ENCODE data around the gene DNAH14. TPM values are rescaled to one million over a fixed set of nuclear protein-coding genes. Genes with fewer than 3 reads are reported as not detected.

The DNAH14 gene
- total and polyA plus RNA-seq, 4 donors: 2.7 to 19.8 (median 9.6) TPM

DNA sequence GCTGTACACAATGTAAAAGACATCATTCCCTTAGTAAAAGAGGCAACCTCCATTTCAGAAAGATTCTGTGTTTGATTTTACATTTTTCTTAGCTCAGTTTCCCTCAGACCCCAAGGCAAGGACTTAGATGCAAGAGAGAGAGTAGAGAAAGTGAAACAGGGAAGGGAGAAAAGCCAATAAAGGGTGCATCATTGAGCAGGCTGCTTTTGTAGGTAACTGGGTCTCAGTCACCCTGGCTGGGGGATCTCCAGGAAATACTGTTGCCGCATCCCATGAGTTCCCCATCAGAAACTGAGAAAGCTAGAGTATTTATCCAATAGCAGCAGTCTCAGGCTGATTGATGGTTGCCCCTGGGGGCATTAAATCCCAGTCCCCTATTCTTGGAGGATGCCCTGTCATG is 23.1 kb upstream of the DNAH14 start:
- TF ChIP-seq TAF1 (conservative IDR thresholded peaks at IDR 0.05) (no peak), NR2F2 (IDR thresholded peaks at IDR 0.05) (no peak), FOXA1 (IDR thresholded peaks at IDR 0.05) (no peak), JUND (IDR thresholded peaks at IDR 0.05) (no peak), FOXA2 (IDR thresholded peaks at IDR 0.05) (no peak)
- TF ChIP-seq, protein P1, sequence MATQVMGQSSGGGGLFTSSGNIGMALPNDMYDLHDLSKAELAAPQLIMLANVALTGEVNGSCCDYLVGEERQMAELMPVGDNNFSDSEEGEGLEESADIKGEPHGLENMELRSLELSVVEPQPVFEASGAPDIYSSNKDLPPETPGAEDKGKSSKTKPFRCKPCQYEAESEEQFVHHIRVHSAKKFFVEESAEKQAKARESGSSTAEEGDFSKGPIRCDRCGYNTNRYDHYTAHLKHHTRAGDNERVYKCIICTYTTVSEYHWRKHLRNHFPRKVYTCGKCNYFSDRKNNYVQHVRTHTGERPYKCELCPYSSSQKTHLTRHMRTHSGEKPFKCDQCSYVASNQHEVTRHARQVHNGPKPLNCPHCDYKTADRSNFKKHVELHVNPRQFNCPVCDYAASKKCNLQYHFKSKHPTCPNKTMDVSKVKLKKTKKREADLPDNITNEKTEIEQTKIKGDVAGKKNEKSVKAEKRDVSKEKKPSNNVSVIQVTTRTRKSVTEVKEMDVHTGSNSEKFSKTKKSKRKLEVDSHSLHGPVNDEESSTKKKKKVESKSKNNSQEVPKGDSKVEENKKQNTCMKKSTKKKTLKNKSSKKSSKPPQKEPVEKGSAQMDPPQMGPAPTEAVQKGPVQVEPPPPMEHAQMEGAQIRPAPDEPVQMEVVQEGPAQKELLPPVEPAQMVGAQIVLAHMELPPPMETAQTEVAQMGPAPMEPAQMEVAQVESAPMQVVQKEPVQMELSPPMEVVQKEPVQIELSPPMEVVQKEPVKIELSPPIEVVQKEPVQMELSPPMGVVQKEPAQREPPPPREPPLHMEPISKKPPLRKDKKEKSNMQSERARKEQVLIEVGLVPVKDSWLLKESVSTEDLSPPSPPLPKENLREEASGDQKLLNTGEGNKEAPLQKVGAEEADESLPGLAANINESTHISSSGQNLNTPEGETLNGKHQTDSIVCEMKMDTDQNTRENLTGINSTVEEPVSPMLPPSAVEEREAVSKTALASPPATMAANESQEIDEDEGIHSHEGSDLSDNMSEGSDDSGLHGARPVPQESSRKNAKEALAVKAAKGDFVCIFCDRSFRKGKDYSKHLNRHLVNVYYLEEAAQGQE (IDR thresholded peaks at IDR 0.05): no peak
- TF ChIP-seq, protein P2, sequence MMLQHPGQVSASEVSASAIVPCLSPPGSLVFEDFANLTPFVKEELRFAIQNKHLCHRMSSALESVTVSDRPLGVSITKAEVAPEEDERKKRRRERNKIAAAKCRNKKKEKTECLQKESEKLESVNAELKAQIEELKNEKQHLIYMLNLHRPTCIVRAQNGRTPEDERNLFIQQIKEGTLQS (IDR thresholded peaks at IDR 0.05): no peak
- TF ChIP-seq, protein P3, sequence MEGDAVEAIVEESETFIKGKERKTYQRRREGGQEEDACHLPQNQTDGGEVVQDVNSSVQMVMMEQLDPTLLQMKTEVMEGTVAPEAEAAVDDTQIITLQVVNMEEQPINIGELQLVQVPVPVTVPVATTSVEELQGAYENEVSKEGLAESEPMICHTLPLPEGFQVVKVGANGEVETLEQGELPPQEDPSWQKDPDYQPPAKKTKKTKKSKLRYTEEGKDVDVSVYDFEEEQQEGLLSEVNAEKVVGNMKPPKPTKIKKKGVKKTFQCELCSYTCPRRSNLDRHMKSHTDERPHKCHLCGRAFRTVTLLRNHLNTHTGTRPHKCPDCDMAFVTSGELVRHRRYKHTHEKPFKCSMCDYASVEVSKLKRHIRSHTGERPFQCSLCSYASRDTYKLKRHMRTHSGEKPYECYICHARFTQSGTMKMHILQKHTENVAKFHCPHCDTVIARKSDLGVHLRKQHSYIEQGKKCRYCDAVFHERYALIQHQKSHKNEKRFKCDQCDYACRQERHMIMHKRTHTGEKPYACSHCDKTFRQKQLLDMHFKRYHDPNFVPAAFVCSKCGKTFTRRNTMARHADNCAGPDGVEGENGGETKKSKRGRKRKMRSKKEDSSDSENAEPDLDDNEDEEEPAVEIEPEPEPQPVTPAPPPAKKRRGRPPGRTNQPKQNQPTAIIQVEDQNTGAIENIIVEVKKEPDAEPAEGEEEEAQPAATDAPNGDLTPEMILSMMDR (IDR thresholded peaks at IDR 0.05; ENCODE audit: low read depth, low read length, missing input control): no peak
- WGBS: 94% methylated on average over 1 of the region's 1 CpG
- Histone ChIP-seq H3K36me3 (ENCODE audit: control insufficient read depth in 4 of 4, insufficient read depth in 3 of 4, low read depth in 1 of 4, low read length in 3 of 4) (no peaks in the 10 kb centered on the region), H3K9ac (ENCODE audit: low read depth in 1 of 2, low read length in 2 of 2) (no peak overlapping the region), H3K9me3 (ENCODE audit: control insufficient read depth in 4 of 4, low read length in 3 of 4) (peaks cover 0 to 4% (median under 1%) of the 10 kb centered on the region in 4 donors), H3K4me3 (ENCODE audit: low read depth in 1 of 3, low read length in 3 of 3) (no peak overlapping the region), H3K27me3 (ENCODE audit: control insufficient read depth in 4 of 4, insufficient read depth in 4 of 4, low read length in 3 of 4) (no peaks in the 10 kb centered on the region), H3K4me1 (ENCODE audit: control insufficient read depth in 4 of 4, insufficient read depth in 4 of 4, low read length in 3 of 4) (no peaks in the 10 kb centered on the region), H3K27ac (ENCODE audit: low read depth in 1 of 2, low read length in 2 of 2) (no peak overlapping the region)
- DNase-seq (ENCODE audit: low spot score): no peak

DNA sequence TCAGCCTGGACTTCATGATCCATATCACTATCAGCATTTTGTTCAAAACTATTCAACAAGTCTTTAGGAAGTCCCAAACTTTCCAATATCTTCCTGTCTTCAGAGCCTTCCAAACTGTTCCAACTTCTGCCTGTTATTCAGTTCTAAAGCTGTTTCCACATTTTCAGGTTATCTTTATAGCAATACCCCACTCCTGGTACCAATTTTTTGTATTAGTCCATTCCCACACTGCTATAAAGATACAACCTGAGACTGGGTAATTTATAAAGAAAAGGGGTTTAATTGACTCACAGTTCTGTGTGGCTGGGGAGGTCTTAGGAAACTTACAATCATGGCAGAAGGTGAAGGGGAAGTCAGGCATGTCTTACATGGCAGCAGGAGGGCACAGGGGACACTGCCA is 18.3 kb upstream of the DNAH14 start:
- TF ChIP-seq, protein P3 (IDR thresholded peaks at IDR 0.05; ENCODE audit: low read depth, low read length, missing input control): no peak
- TF ChIP-seq FOXA2 (IDR thresholded peaks at IDR 0.05) (no peak), NR2F2 (IDR thresholded peaks at IDR 0.05) (no peak), TAF1 (conservative IDR thresholded peaks at IDR 0.05) (no peak), YY1 (IDR thresholded peaks at IDR 0.05) (no peak), JUND (IDR thresholded peaks at IDR 0.05) (no peak), HNF4G (IDR thresholded peaks at IDR 0.05) (no peak), EGR1 (IDR thresholded peaks at IDR 0.05; ENCODE audit: low read depth in 2 of 2) (no peak), RAD21 (IDR thresholded peaks at IDR 0.05) (no peak), FOXA1 (IDR thresholded peaks at IDR 0.05) (no peak), SP1 (IDR thresholded peaks at IDR 0.05) (no peak)
- TF ChIP-seq, protein P1 (IDR thresholded peaks at IDR 0.05): no peak
- TF ChIP-seq, protein P4, sequence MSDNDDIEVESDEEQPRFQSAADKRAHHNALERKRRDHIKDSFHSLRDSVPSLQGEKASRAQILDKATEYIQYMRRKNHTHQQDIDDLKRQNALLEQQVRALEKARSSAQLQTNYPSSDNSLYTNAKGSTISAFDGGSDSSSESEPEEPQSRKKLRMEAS (IDR thresholded peaks at IDR 0.05): no peak
- TF ChIP-seq, protein P5, sequence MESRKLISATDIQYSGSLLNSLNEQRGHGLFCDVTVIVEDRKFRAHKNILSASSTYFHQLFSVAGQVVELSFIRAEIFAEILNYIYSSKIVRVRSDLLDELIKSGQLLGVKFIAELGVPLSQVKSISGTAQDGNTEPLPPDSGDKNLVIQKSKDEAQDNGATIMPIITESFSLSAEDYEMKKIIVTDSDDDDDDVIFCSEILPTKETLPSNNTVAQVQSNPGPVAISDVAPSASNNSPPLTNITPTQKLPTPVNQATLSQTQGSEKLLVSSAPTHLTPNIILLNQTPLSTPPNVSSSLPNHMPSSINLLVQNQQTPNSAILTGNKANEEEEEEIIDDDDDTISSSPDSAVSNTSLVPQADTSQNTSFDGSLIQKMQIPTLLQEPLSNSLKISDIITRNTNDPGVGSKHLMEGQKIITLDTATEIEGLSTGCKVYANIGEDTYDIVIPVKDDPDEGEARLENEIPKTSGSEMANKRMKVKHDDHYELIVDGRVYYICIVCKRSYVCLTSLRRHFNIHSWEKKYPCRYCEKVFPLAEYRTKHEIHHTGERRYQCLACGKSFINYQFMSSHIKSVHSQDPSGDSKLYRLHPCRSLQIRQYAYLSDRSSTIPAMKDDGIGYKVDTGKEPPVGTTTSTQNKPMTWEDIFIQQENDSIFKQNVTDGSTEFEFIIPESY (IDR thresholded peaks at IDR 0.05): no peak
- TF ChIP-seq, protein P2 (IDR thresholded peaks at IDR 0.05): no peak
- no peaks in the 10 kb centered on the region for H3K36me3 ChIP-seq (ENCODE audit: control insufficient read depth in 4 of 4, insufficient read depth in 3 of 4, low read depth in 1 of 4, low read length in 3 of 4)
- peaks cover 0 to 8% (median 2%) of the 10 kb centered on the region in 4 donors for H3K9me3 ChIP-seq (ENCODE audit: control insufficient read depth in 4 of 4, low read length in 3 of 4)

More for the DNA sequence above, 18.3 kb upstream of the DNAH14 start:
- Histone ChIP-seq H3K27me3 (ENCODE audit: control insufficient read depth in 4 of 4, insufficient read depth in 4 of 4, low read length in 3 of 4) (no peaks in the 10 kb centered on the region), H3K27ac (ENCODE audit: low read depth in 1 of 2, low read length in 2 of 2) (no peak overlapping the region), H3K4me3 (ENCODE audit: low read depth in 1 of 3, low read length in 3 of 3) (no peak overlapping the region), H3K4me1 (ENCODE audit: control insufficient read depth in 4 of 4, insufficient read depth in 4 of 4, low read length in 3 of 4) (no peaks in the 10 kb centered on the region), H3K9ac (ENCODE audit: low read depth in 1 of 2, low read length in 2 of 2) (no peak overlapping the region)
- no peak for DNase-seq (ENCODE audit: low spot score)
